ENCODE data around the gene HABP4.
"Not testable (repeated sequence)": the region's sequence is repeated elsewhere in the genome, so short reads cannot be mapped to it uniquely, and the experiment has no call there.

HABP4 gene

DNA sequence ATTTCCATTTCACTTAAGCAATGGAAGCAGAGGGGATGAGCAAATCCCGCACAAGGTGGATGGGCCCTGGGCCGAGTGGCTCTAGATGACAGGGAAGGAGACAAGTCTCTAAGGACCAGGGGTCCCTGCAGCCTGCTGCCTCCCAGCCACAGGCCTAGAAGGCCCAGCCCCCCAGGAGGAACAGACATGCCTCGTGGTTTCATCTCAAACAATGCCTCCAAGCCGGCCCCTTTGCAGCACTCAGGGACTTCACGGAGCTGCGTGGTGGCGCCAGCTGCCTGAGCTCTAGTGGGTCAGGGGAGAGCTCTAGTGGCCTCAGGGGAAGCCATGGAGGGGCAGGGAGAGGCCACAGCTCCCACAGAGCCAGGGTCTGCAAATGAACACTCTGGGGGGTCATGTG, 48.8 kb downstream of the HABP4 start:
- Histone ChIP-seq H3K36me3 (ENCODE audit: control insufficient read depth, insufficient read depth, low read length) (no peaks in the 10 kb centered on the region), H3K4me1 (ENCODE audit: control insufficient read depth, insufficient read depth, low read length) (no peaks in the 10 kb centered on the region), H3K27me3 (ENCODE audit: control insufficient read depth, insufficient read depth, low read length) (no peaks in the 10 kb centered on the region), H3K9ac (ENCODE audit: low read length) (no peak overlapping the region), H3K4me3 (ENCODE audit: low read length) (no peak overlapping the region), H3K27ac (ENCODE audit: low read depth, low read length) (no peak overlapping the region)

DNA sequence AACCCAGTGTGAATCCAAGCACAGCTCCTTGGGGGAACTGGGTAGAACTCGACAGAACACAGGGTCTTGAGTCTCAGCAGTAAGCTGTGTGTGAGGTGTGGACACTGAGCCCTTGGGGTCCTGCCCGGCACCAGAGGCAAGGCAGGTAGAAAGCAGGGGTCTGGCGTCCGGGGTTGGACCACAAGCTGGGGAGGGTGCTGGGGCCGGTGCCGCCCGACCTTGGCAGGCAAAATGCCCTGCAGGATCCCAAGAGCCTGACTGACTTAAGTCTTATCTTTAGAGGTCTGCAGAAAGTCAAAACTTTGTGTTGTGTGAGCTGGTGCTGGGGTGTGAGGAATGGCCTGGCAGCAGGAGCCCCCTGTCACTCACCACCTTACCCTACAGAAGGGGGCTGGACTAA, 49.3 kb downstream of the HABP4 start:
- Histone ChIP-seq H3K27ac (ENCODE audit: low read depth, low read length) (no peak overlapping the region), H3K4me3 (ENCODE audit: low read length) (no peak overlapping the region), H3K27me3 (ENCODE audit: control insufficient read depth, insufficient read depth, low read length) (no peaks in the 10 kb centered on the region), H3K4me1 (ENCODE audit: control insufficient read depth, insufficient read depth, low read length) (no peaks in the 10 kb centered on the region), H3K36me3 (ENCODE audit: control insufficient read depth, insufficient read depth, low read length) (no peaks in the 10 kb centered on the region), H3K9ac (ENCODE audit: low read length) (no peak overlapping the region)

DNA sequence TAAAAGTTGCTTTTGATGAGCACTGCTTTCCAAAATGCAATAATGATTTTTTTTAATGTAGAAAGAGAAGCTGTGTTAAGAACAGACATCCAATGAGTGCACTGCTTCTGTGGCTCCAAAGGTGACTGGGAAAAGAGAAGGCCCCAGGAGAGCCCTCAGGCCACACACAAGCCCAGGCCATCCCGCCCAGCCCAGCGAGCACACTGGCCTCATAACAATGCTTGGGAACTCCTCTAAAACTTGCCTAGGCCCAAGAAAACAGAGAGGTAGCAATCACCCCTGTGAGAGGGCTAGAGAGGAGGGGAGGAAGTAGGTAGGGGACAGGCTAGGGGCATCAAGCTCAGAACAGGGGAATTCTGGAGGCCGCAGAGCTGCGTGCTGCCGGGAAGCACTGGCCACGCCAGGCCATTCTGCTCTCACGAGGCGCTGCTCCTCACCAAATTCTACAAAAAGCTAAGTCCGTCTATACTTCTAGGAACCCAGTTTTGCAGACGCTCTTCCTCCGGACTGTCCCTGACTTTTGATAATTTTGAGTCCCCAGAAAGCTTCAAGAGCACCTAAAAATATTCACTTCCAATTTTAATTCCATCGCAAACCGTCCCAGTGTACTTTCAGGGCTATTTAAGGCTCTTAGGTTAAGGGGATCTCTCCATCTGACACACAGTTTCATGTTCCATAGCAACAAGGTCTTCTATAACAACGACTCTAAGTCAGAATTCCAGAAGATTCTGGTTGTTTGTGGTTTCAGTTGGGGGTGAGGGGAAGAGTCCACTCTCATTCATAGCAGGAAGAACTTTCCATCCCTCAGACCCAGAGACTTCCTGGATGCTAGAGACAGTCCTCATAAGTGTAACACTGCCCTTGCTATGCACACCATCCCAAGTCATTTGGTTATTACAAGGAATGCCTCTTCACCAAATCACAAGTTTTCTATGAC, 51.0 kb downstream of the HABP4 start:
- no peak overlapping the region for H3K27ac ChIP-seq (ENCODE audit: low read depth, low read length)
- H3K27me3 ChIP-seq (ENCODE audit: control insufficient read depth, insufficient read depth, low read length) = no peaks in the 10 kb centered on the region
- H3K9ac ChIP-seq (ENCODE audit: low read length) = no peak overlapping the region
- no peak overlapping the region for H3K4me3 ChIP-seq (ENCODE audit: low read length)
- no peaks in the 10 kb centered on the region for H3K36me3 ChIP-seq (ENCODE audit: control insufficient read depth, insufficient read depth, low read length)
- H3K4me1 ChIP-seq (ENCODE audit: control insufficient read depth, insufficient read depth, low read length) = no peaks in the 10 kb centered on the region

GRCh38 chr9:96501633-96502538, 51.9 kb downstream of the HABP4 start:
- Histone ChIP-seq H3K4me1 (ENCODE audit: control insufficient read depth, insufficient read depth, low read length) (no peaks in the 10 kb centered on the region), H3K9ac (ENCODE audit: low read length) (no peak overlapping the region), H3K27me3 (ENCODE audit: control insufficient read depth, insufficient read depth, low read length) (no peaks in the 10 kb centered on the region), H3K4me3 (ENCODE audit: low read length) (no peak overlapping the region), H3K27ac (ENCODE audit: low read depth, low read length) (no peak overlapping the region), H3K36me3 (ENCODE audit: control insufficient read depth, insufficient read depth, low read length) (no peaks in the 10 kb centered on the region)

- Histone ChIP-seq H3K9ac (ENCODE audit: low read length) (no peak overlapping the region), H3K27me3 (ENCODE audit: control insufficient read depth, insufficient read depth, low read length) (no peaks in the 10 kb centered on the region), H3K36me3 (ENCODE audit: control insufficient read depth, insufficient read depth, low read length) (no peaks in the 10 kb centered on the region), H3K4me1 (ENCODE audit: control insufficient read depth, insufficient read depth, low read length) (no peaks in the 10 kb centered on the region), H3K4me3 (ENCODE audit: low read length) (no peak overlapping the region), H3K27ac (ENCODE audit: low read depth, low read length) (no peak overlapping the region)
Observed at GRCh38 chr9:96502539-96503373, 52.8 kb downstream of the HABP4 start.

DNA sequence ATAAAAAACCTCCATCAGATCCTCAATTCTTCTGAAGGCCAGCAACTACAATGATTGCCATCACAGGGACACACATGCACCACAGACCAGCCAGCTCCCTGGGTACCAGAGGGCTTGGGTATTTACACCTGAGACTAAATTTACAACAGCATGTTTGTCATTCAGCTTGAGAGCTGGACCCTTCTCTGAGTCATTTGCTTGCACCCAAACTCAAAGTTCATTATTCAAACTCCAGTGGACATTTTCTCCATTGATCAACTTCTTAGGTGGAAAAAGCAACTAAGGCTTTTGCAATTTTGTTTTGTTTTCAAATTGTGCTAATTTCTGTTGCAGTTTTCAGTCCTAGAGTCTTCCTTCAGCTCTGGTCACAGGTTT, 53.4 kb downstream of the HABP4 start:
- H3K27ac ChIP-seq (ENCODE audit: low read depth, low read length); H3K4me1 ChIP-seq (ENCODE audit: control insufficient read depth, insufficient read depth, low read length); H3K36me3 ChIP-seq (ENCODE audit: control insufficient read depth, insufficient read depth, low read length); H3K9ac ChIP-seq (ENCODE audit: low read length); H3K4me3 ChIP-seq (ENCODE audit: low read length); H3K27me3 ChIP-seq (ENCODE audit: control insufficient read depth, insufficient read depth, low read length): not testable (repeated sequence)

DNA sequence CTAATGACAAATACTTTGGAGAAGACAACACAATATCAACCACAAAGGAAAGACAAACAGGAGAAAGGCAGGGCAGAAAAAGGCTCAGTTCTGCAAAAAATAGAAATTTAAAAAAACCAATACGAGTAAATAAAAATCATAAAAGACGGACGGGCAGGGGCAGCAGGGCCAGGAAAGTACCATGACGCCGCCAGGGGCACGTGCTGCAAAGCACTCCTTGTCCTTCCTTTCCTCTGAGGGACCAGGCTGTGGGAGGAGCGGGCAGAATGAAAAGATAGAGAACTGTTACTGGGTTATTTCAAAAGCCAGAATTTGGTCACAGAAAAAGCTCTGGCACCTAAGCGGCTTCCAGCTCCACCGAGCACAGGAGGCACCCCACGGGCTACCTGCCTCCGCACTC, 53.9 kb downstream of the HABP4 start:
- Histone ChIP-seq H3K36me3 (ENCODE audit: control insufficient read depth, insufficient read depth, low read length) (no peaks in the 10 kb centered on the region), H3K4me1 (ENCODE audit: control insufficient read depth, insufficient read depth, low read length) (no peaks in the 10 kb centered on the region), H3K4me3 (ENCODE audit: low read length) (no peak overlapping the region), H3K27ac (ENCODE audit: low read depth, low read length) (no peak overlapping the region), H3K27me3 (ENCODE audit: control insufficient read depth, insufficient read depth, low read length) (no peaks in the 10 kb centered on the region), H3K9ac (ENCODE audit: low read length) (no peak overlapping the region)

GRCh38 chr9:96505316-96505991, 55.5 kb downstream of the HABP4 start:
- no peaks in the 10 kb centered on the region for H3K27me3 ChIP-seq (ENCODE audit: control insufficient read depth, insufficient read depth, low read length)
- H3K4me3 ChIP-seq (ENCODE audit: low read length) = no peak overlapping the region
- H3K4me1 ChIP-seq (ENCODE audit: control insufficient read depth, insufficient read depth, low read length) = no peaks in the 10 kb centered on the region
- no peaks in the 10 kb centered on the region for H3K36me3 ChIP-seq (ENCODE audit: control insufficient read depth, insufficient read depth, low read length)
- no peak overlapping the region for H3K27ac ChIP-seq (ENCODE audit: low read depth, low read length)
- no peak overlapping the region for H3K9ac ChIP-seq (ENCODE audit: low read length)

DNA sequence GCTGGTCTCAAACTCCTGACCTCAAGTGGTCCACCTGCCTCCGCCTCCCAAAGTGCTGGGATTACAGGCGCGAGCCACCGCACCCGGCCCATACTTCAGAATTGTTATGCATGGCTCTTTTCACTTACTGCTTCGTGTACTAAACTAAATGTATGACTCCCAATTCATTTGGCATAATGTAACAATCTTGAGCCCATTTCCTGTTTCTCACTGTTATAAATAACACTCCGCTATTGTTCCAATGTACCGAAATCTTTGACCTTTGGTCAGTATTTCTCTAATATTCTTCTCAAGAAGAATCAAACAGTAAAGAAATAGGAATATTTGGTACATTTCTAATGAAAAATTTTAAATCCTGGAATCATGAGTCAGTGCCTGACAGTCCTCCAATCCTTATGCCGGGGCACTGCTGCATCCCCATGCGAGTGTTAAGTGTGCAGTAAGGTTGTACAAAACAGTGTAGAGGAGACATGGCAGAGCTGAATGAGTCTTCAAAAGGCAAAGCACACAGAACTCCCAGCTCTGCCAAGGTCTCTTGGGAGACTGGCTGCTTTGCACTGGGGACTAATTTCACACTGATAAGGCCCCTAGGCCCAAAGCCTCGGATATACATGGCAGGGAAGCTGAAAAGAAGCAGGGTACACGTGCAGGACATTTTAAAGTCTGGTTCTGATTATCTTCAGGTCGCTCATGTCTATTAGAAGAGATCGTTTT, 58.4 kb downstream of the HABP4 start:
- Histone ChIP-seq H3K27me3 (ENCODE audit: control insufficient read depth, insufficient read depth, low read length) (no peaks in the 10 kb centered on the region), H3K4me1 (ENCODE audit: control insufficient read depth, insufficient read depth, low read length) (no peaks in the 10 kb centered on the region), H3K27ac (ENCODE audit: low read depth, low read length) (no peak overlapping the region), H3K36me3 (ENCODE audit: control insufficient read depth, insufficient read depth, low read length) (no peaks in the 10 kb centered on the region), H3K4me3 (ENCODE audit: low read length) (no peak overlapping the region), H3K9ac (ENCODE audit: low read length) (no peak overlapping the region)

DNA sequence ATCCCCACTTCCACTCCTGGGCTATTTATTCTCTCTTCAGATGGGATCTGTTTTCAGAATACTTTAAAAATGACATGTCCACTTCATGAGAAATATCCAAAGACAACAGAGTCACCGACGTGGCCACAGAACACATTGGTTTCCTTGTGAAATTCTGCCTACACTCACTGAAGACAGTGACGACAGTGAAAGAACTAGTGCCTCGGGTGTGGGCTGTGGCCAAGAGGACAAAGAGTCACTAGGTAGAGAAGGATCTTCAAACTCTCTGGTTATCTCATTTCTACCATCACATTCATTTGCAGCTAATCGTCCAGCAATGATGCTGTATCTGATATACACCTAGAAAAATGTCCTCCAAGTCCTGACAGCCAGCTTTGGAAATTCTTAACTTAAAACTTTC, 59.1 kb downstream of the HABP4 start:
- Histone ChIP-seq H3K4me3 (ENCODE audit: low read length) (no peak overlapping the region), H3K4me1 (ENCODE audit: control insufficient read depth, insufficient read depth, low read length) (no peaks in the 10 kb centered on the region), H3K36me3 (ENCODE audit: control insufficient read depth, insufficient read depth, low read length) (no peaks in the 10 kb centered on the region), H3K9ac (ENCODE audit: low read length) (no peak overlapping the region), H3K27me3 (ENCODE audit: control insufficient read depth, insufficient read depth, low read length) (no peaks in the 10 kb centered on the region), H3K27ac (ENCODE audit: low read depth, low read length) (no peak overlapping the region)

GRCh38 chr9:96509848-96510247, 59.9 kb downstream of the HABP4 start:
- Histone ChIP-seq H3K4me1 (ENCODE audit: control insufficient read depth, insufficient read depth, low read length) (no peaks in the 10 kb centered on the region), H3K27ac (ENCODE audit: low read depth, low read length) (no peak overlapping the region), H3K4me3 (ENCODE audit: low read length) (no peak overlapping the region), H3K27me3 (ENCODE audit: control insufficient read depth, insufficient read depth, low read length) (no peaks in the 10 kb centered on the region), H3K9ac (ENCODE audit: low read length) (no peak overlapping the region), H3K36me3 (ENCODE audit: control insufficient read depth, insufficient read depth, low read length) (no peaks in the 10 kb centered on the region)

Measured in rectal smooth muscle tissue (tissue), 1 donor.